GM18858 (cell line): ENCODE results near the gene RHD.
"Not testable (repeated sequence)": the region's sequence is repeated elsewhere in the genome, so short reads cannot be mapped to it uniquely, and the experiment has no call there.

ENCODE experiments used
- ATAC-seq: cut with Tn5 transposase; IDR thresholded peaks from one replicate; pipeline ENCODE4 v1.9.1; 2021; ENCODE audit not compliant: unreplicated experiment

The RHD gene

DNA sequence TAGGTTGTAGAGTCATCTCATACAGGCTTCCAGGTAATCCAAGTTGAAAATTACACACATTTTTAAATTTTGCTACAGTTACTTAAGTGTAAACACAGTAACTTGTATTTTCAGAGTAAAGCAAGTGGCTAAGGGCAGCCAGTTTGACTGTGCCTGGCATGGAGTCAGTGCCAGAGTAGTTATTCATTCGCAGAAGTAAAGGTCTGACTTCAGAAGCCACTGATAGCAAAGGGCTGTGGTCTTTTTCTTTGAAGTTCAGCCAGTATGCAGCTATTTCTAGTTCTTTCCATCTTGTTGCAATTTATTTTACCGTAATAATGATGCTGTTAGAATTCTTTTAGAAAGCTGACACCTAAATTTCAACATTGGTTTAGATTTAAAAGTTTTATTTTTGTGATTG lies 75.2 kb downstream of the RHD start:
- ATAC-seq, result no peak

GRCh38 chr1:25349606-25350005 lies 77.3 kb downstream of the RHD start:
- ATAC-seq, result no peak

GRCh38 chr1:25355841-25356395 lies 83.6 kb downstream of the RHD start:
- ATAC-seq, result no peak

GRCh38 chr1:25356441-25356840 lies 84.1 kb downstream of the RHD start:
- no peak for ATAC-seq

DNA sequence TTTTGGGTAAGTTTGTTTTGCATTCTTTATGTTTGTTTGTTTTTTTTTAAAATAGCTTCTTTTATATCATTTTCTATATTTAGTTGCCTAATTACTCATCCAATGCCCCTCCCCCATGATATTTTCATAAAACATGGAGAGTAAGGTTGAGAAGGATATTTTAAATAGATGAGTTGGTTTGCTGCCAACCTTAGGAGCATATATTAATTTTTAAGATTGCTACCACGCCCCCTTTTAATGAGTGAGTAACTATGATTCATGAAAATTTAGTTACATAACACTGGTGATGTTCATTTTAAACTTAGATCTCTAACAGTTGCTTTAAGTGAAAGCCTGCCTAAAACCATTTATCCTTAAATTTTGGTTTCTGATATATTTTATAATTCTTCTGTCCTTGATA lies 84.5 kb downstream of the RHD start:
- no peak for ATAC-seq

DNA sequence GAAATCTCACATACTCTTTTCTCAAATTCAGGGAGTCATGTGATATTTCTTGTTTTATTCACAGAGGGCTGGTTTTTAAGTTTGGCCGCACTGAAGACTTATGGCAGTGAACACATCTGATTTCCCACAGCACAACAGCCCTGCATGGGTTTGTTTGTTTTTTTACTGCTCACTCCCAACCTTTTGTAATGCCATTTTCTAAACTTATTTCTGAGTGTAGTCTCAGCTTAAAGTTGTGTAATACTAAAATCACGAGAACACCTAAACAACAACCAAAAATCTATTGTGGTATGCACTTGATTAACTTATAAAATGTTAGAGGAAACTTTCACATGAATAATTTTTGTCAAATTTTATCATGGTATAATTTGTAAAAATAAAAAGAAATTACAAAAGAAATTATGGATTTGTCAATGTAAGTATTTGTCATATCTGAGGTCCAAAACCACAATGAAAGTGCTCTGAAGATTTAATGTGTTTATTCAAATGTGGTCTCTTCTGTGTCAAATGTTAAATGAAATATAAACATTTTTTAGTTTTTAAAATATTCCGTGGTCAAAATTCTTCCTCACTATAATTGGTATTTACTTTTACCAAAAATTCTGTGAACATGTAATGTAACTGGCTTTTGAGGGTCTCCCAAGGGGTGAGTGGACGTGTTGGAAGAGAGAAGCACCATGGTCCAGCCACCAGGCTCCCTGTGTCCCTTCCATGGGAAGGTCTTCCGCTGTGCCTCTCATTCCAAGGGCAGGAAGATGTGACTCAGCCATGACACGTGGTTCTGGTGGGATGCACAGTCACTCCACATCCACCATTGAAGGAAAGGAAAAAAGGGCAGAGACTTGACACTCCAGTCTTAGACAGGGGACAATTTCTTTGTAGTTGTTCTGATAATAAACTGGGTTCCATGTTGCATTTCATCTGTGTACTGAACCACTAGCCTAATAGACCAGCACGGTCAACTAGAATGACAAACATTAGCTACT lies 88.6 kb downstream of the RHD start:
- no peak for ATAC-seq

DNA sequence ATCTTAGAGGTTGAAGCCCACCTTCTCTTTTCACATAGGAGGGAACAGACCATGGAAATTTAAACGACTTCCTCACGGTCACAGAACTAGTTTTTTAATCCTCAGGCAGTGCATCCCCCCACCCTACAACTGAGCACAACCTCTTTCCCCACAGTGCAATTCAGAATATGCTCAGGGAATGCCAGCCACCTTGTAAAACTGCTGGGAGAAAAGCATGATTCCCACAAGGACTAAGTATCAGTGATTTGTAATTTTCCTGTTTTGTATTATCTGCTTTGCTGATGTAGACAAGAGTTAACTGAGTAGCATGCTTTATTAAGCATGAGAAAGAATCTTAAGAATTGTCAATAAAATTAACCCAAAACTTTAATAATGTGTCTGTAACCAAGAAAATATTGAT lies 89.6 kb downstream of the RHD start:
- ATAC-seq, result no peak

GRCh38 chr1:25362634-25363559 lies 90.6 kb downstream of the RHD start:
- not testable (repeated sequence) for ATAC-seq

- ATAC-seq, result no peak
Observed at GRCh38 chr1:25369241-25369640, 96.9 kb downstream of the RHD start.

DNA sequence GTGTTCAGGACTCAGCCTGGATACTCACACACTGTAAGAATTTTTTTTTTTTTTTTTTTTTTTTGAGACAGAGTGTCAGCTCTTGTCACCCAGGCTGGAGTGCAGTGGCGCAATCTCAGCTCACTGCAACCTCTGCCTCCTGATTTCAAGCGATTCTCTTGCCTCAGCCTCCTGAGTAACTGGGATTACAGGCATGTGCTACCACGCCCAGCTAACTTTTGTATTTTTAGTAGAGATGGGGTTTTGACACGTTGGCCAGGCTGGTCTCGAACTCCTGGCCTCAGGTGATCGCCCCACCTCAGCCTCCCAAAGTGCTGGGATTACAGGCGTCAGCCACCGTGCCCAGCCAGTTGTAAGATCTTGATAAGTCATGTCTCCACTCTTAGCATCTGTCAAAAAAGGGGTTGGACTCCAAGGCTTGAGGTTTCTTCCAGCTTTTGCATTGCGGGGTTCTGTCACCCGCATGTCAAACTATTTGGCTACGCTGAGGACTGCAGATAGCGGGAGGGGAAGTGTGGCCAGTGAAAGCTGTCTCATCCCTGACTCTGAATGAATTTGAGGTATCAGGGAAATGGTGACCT lies 97.5 kb downstream of the RHD start:
- ATAC-seq, result not testable (repeated sequence)

- ATAC-seq, result not testable (repeated sequence)
Observed at GRCh38 chr1:25371757-25372156, 99.4 kb downstream of the RHD start.

DNA sequence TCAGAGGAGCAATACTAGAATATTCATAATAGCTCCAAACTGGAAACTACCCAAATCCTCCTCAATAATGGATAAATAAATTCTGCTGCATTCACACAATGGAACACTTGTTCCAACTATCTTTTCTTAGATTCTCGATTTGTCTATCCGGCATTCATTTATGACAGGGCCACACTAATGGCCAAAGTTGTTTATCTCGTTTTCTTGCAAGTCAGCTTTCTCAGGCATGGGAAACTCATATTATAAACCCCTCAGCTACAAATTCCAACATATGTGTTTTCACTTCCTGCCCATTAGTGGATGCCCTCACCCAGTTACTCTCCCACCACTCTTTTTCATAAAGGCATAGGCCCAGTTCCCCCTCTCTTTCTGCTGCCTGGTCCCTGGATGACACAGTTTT lies 106.1 kb downstream of the RHD start:
- not testable (repeated sequence) for ATAC-seq
